ENCODE results near the gene ACOT4.
"Not testable (repeated sequence)": the region's sequence is repeated elsewhere in the genome, so short reads cannot be mapped to it uniquely, and the experiment has no call there.

Gene ACOT4

GRCh38 chr14:73567358-73567757 lies 24.3 kb upstream of the ACOT4 start:
- POLR2A ChIA-PET (ENCODE audit: low non-redundant PET): interaction anchor here (0.6 kb wide), 1 partner anchor 58 kb away, joined by 7 read pairs; no protein-coding TSS in a partner anchor
- DNase-seq (ENCODE audit: low spot score): no peak
- CTCF ChIA-PET: interaction anchor here (2.1 kb wide), 1 partner anchor 59 kb away, joined by 7 read pairs; no protein-coding TSS in a partner anchor
- TF ChIP-seq CTCF (conservative IDR thresholded peaks at IDR 0.05; ENCODE audit: low read depth): no peak
- no peak overlapping the region for H3K27ac ChIP-seq

GRCh38 chr14:73567951-73568885 lies 23.5 kb upstream of the ACOT4 start:
- ChIA-PET POLR2A (ENCODE audit: low non-redundant PET) (interaction anchor here (0.7 kb wide), 1 partner anchor 77 kb away, joined by 3 read pairs; no protein-coding TSS in a partner anchor), CTCF (interaction anchor here (0.6 to 2.1 kb wide), 4 partner anchors 60 to 274 kb away, joined by 3 to 7 read pairs (median 3); no protein-coding TSS in a partner anchor)
- no peak for DNase-seq (ENCODE audit: low spot score)
- TF ChIP-seq CTCF (conservative IDR thresholded peaks at IDR 0.05; ENCODE audit: low read depth): no peak
- peak overlapping the region; percentile 90 for H3K27ac ChIP-seq

GRCh38 chr14:73568886-73569184 lies 22.8 kb upstream of the ACOT4 start:
- DNase-seq (ENCODE audit: low spot score): not testable (repeated sequence)
- peak overlapping the region; percentile 90 for H3K27ac ChIP-seq
- ChIA-PET CTCF (interaction anchor here (0.6 to 2.1 kb wide), 3 partner anchors 60 to 208 kb away, joined by 3 to 7 read pairs (median 3); no protein-coding TSS in a partner anchor), POLR2A (ENCODE audit: low non-redundant PET) (interaction anchor here (0.7 to 0.9 kb wide), 3 partner anchors 44 to 431 kb away, joined by 3 read pairs; no protein-coding TSS in a partner anchor)

- DNase-seq (ENCODE audit: low spot score): peak; percentile 74
- CTCF ChIA-PET: interaction anchor here (0.7 to 2.1 kb wide), 4 partner anchors 61 to 508 kb away, joined by 3 to 7 read pairs (median 4); no protein-coding TSS in a partner anchor
- peak within 1 kb of the TSS; percentile 90 for H3K27ac ChIP-seq
- POLR2A ChIA-PET (ENCODE audit: low non-redundant PET): interaction anchor here (0.7 to 0.9 kb wide), 2 partner anchors 44 to 432 kb away, joined by 3 read pairs; no protein-coding TSS in a partner anchor
Measured at GRCh38 chr14:73569185-73569958, 22.3 kb upstream of the ACOT4 start, which contains the start of gene ACOT2. Gene ACOT2, plus strand, starts transcription at chr14:73569213. Its CDS starts 28 bp downstream, at chr14:73569241.

GRCh38 chr14:73570913-73571312 lies 20.8 kb upstream of the ACOT4 start:
- POLR2A ChIA-PET (ENCODE audit: low non-redundant PET); DNase-seq (ENCODE audit: low spot score): not testable (repeated sequence)
- CTCF ChIA-PET: interaction anchor here (0.6 to 1.1 kb wide), 4 partner anchors 55 to 553 kb away, joined by 3 to 6 read pairs (median 4); no protein-coding TSS in a partner anchor
- peak overlapping the region; percentile 90; the same call in 1 of the 2 replicates for H3K27ac ChIP-seq
- peak; percentile 53 for TF ChIP-seq CTCF (conservative IDR thresholded peaks at IDR 0.05; ENCODE audit: low read depth)

GRCh38 chr14:73573034-73573433 lies 18.6 kb upstream of the ACOT4 start:
- CTCF ChIA-PET; H3K27ac ChIP-seq; POLR2A ChIA-PET (ENCODE audit: low non-redundant PET); DNase-seq (ENCODE audit: low spot score): not testable (repeated sequence)

GRCh38 chr14:73573740-73574139 lies 17.9 kb upstream of the ACOT4 start:
- POLR2A ChIA-PET (ENCODE audit: low non-redundant PET); DNase-seq (ENCODE audit: low spot score); H3K27ac ChIP-seq; CTCF ChIA-PET: not testable (repeated sequence)

GRCh38 chr14:73574251-73574650 lies 17.4 kb upstream of the ACOT4 start:
- POLR2A ChIA-PET (ENCODE audit: low non-redundant PET); DNase-seq (ENCODE audit: low spot score); H3K27ac ChIP-seq; CTCF ChIA-PET: not testable (repeated sequence)
